GM23338 (cell line): ENCODE measurements around the gene MYCBPAP. TPM values are rescaled to one million over a fixed set of nuclear protein-coding genes. Genes with fewer than 3 reads are reported as not detected.

Experiments
- ATAC-seq: fragments of 200-7000 bp; cut with Tn5 transposase; 3 replicates; pipeline ENCODE4 v1.9.1; 2020
- DNase-seq: peaks from one replicate; pipeline ENCODE4 v3.0.0-alpha.2; 2015; ENCODE audit warnings: low spot score
- H2AFZ ChIP-seq: fragments of 200-600 bp; sonication (generic); 2 replicates; pipeline ENCODE4 v1.8.0; 2016; ENCODE audit warnings: antibody characterized with exemption, mild to moderate bottlenecking, moderate library complexity
- H3F3A ChIP-seq: fragments of 200-600 bp; sonication (generic); replicated peaks from 2 replicates; pipeline ENCODE4 v1.8.0; 2017; ENCODE audit warnings: antibody characterized with exemption, mixed run types, low read depth
- H3K27ac ChIP-seq: fragments of 200-600 bp; sonication (generic); 2 replicates; pipeline ENCODE4 v1.6.1; 2016; ENCODE audit warnings: low read depth
- H3K27me3 ChIP-seq: fragments of 200-600 bp; sonication (generic); 2 replicates; pipeline ENCODE4 v1.8.0; 2016; ENCODE audit warnings: mild to moderate bottlenecking, mixed run types, moderate library complexity; ENCODE audit not compliant: insufficient read depth
- H3K36me3 ChIP-seq: fragments of 200-600 bp; sonication (generic); 2 replicates; pipeline ENCODE4 v1.8.0; 2016; ENCODE audit warnings: mild to moderate bottlenecking; ENCODE audit not compliant: insufficient read depth
- H3K4me1 ChIP-seq: fragments of 200-600 bp; sonication (generic); 2 replicates; pipeline ENCODE4 v1.8.0; 2016; ENCODE audit warnings: mild to moderate bottlenecking, moderate library complexity; ENCODE audit not compliant: insufficient read depth
- H3K4me2 ChIP-seq: fragments of 200-600 bp; sonication (generic); 2 replicates; pipeline ENCODE4 v1.7.1; 2017; ENCODE audit warnings: mixed run types
- H3K4me3 ChIP-seq: fragments of 200-600 bp; sonication (generic); 2 replicates; pipeline ENCODE4 v1.6.1; 2016; ENCODE audit warnings: mixed run types
- H3K79me2 ChIP-seq: fragments of 200-600 bp; sonication (generic); replicated peaks from 2 replicates; pipeline ENCODE4 v1.8.0; 2017; ENCODE audit warnings: mild to moderate bottlenecking; ENCODE audit not compliant: insufficient read depth
- H3K9me2 ChIP-seq: fragments of 200-600 bp; sonication (generic); 2 replicates; pipeline ENCODE4 v1.8.0; 2017; ENCODE audit not compliant: insufficient read depth
- H4K20me1 ChIP-seq: fragments of 200-600 bp; sonication (generic); replicated peaks from 2 replicates; pipeline ENCODE4 v1.8.0; 2017; ENCODE audit warnings: mild to moderate bottlenecking; ENCODE audit not compliant: insufficient read depth
- H3K27ac Mint-ChIP-seq: 2 replicates; pipeline ENCODE4 v1.8.0; 2020; ENCODE audit warnings: inconsistent platforms, mild to moderate bottlenecking, moderate library complexity, mixed read lengths
- H3K27me3 Mint-ChIP-seq: 3 replicates; pipeline ENCODE4 v1.8.0; 2022; ENCODE audit warnings: low read depth, mild to moderate bottlenecking, moderate library complexity, mixed read lengths, inconsistent platforms; ENCODE audit not compliant: insufficient read depth, poor library complexity
- H3K36me3 Mint-ChIP-seq: 3 replicates; pipeline ENCODE4 v1.8.0; 2021; ENCODE audit warnings: low read depth, mild to moderate bottlenecking, inconsistent platforms, moderate library complexity, mixed read lengths
- H3K4me1 Mint-ChIP-seq: 3 replicates; pipeline ENCODE4 v1.8.0; 2020; ENCODE audit warnings: mild to moderate bottlenecking, inconsistent platforms, mixed read lengths
- H3K4me3 Mint-ChIP-seq: 3 replicates; pipeline ENCODE4 v1.8.0; 2021; ENCODE audit warnings: moderate library complexity, mild to moderate bottlenecking, inconsistent platforms, mixed read lengths
- H3K9me3 Mint-ChIP-seq: 3 replicates; pipeline ENCODE4 v1.8.0; 2020; ENCODE audit warnings: moderate library complexity, mild to moderate bottlenecking, inconsistent platforms, mixed read lengths
- CREB1 ChIP-seq: fragments of 250-450 bp; sonication (Bioruptor Pico); IDR thresholded peaks from 2 replicates; pipeline ENCODE4 v1.5.0; 2020; ENCODE audit warnings: low read depth, mild to moderate bottlenecking, moderate library complexity
- EZH2 ChIP-seq: fragments of 200-600 bp; sonication (generic); IDR thresholded peaks from one replicate; pipeline ENCODE4 v1.8.0; 2017; ENCODE audit warnings: antibody characterized with exemption, mild to moderate bottlenecking, low read depth; ENCODE audit not compliant: unreplicated experiment
- EZH2phosphoT487 ChIP-seq: fragments of 200-600 bp; sonication (generic); IDR thresholded peaks from one replicate; pipeline ENCODE4 v1.8.1; 2018; ENCODE audit warnings: antibody characterized with exemption; ENCODE audit not compliant: unreplicated experiment
- POLR2AphosphoS5 ChIP-seq: IDR thresholded peaks from 2 replicates; pipeline ENCODE4 v1.6.1; 2016; ENCODE audit warnings: antibody characterized with exemption, low read depth
- STAT1 ChIP-seq: IDR thresholded peaks from one replicate; pipeline ENCODE4 v1.6.1; 2016; ENCODE audit warnings: antibody characterized with exemption; ENCODE audit not compliant: unreplicated experiment
- ZNF114 ChIP-seq: fragments of 250-450 bp; sonication (Bioruptor Pico); IDR thresholded peaks from 2 replicates; pipeline ENCODE4 v1.5.0; 2020; ENCODE audit warnings: mild to moderate bottlenecking, moderate library complexity
- ZNF331 ChIP-seq: fragments of 250-450 bp; sonication (Bioruptor Pico); IDR thresholded peaks from 2 replicates; pipeline ENCODE4 v1.5.0; 2020; ENCODE audit warnings: low read depth, mild to moderate bottlenecking, moderate library complexity
- polyA plus RNA-seq: library from polyadenylated mRNA; unstranded; fragments of >200 nt; fragmentation: Nextera tagmentation; extraction: Ambion mirVana; gene quantifications from 2 replicates; pipeline ENCODE4 v1.2.1, GENCODE V29; 2016
- total RNA-seq: library from RNA; depleted of rRNA; stranded (reverse); fragments of >200 nt; shearing (Covaris generic); gene quantifications from 2 replicates; pipeline ENCODE4 v1.2.3, GENCODE V29; 2014
- TF ChIP-seq, protein P1 (sequence below): IDR thresholded peaks from one replicate; pipeline ENCODE4 v1.6.1; 2018; ENCODE audit warnings: antibody characterized with exemption; ENCODE audit not compliant: unreplicated experiment
- TF ChIP-seq, protein P2 (sequence below), 2 experiments: fragments of 200-600 bp in 1 of 2; sonication (generic) in 1 of 2; conservative IDR thresholded peaks; 2 replicates each; pipeline versions ENCODE4 v1.5.1 to v1.6.1; 2016 to 2017; ENCODE audit warnings: antibody characterized with exemption in 2 of 2, low read depth in 2 of 2, mild to moderate bottlenecking in 2 of 2, moderate library complexity in 1 of 2
- TF ChIP-seq, protein P3 (sequence below): IDR thresholded peaks from 2 replicates; pipeline ENCODE4 v1.6.1; 2016; ENCODE audit warnings: antibody characterized with exemption
- TF ChIP-seq, protein P4 (sequence below): fragments of 250-450 bp; sonication (Bioruptor Pico); IDR thresholded peaks from 2 replicates; pipeline ENCODE4 v1.5.0; 2020; ENCODE audit warnings: mild to moderate bottlenecking, moderate library complexity

The MYCBPAP gene
- total and polyA plus RNA-seq, 2 experiments from 2014 or later = 0.63 to 1.7 TPM

DNA sequence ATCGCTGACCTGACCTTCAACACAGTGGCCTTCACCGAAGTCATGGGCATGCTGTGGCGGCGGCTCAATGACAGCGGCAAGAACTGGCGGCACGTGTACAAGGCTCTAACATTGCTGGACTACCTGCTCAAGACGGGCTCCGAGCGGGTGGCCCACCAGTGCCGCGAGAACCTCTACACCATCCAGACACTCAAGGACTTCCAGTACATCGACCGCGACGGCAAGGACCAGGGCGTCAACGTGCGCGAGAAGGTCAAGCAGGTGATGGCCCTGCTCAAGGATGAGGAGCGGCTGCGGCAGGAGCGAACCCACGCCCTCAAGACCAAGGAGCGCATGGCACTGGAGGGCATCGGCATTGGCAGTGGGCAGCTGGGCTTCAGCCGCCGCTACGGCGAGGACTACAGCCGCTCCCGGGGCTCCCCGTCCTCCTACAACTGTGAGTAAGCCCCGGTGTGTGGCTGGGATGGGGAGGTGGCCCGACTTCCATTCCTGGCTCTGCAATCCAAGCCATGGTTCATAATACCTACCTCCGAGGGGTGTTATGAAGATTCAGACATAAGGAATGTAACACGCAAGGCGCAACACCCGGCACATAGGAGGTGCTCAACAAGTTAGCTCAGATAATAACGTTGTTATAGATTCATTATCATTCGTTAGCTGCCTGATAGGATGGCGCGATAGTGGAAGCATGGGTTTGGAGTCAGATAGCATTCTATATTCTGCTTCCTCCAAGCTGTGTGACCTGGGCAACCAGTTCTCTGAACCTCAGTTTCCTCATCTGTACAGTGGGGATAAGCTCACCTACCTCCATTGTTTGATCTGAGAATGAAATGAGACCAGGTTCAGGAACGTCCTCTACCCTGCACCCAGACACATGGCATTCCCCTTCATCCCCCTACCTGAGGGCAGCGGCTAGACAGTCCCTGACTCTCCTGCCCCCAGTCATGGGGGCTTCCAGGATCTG lies 28.7 kb downstream of the MYCBPAP start:
- H3K27ac ChIP-seq = no peak overlapping the region
- H3K79me2 ChIP-seq = no peaks in the 10 kb centered on the region
- Mint-ChIP-seq H3K27ac (no peak overlapping the region), H3K4me3 (no peak overlapping the region), H3K27me3 (peaks cover 30% of the 10 kb centered on the region), H3K4me1 (peaks cover 32% of the 10 kb centered on the region), H3K36me3 (peaks cover 8% of the 10 kb centered on the region; the same call in 2 of the 3 replicates), H3K9me3 (no peaks in the 10 kb centered on the region; the same call in 2 of the 3 replicates)
- H3K4me3 ChIP-seq = no peak overlapping the region
- peaks cover 29% of the 10 kb centered on the region for H3K27me3 ChIP-seq
- no peaks in the 10 kb centered on the region for H4K20me1 ChIP-seq
- no peaks in the 10 kb centered on the region for H3K9me2 ChIP-seq
- no peak overlapping the region for H2AFZ ChIP-seq
- H3K36me3 ChIP-seq = no peaks in the 10 kb centered on the region
- DNase-seq (no peak), ATAC-seq (no peak)
- peaks cover 21% of the 10 kb centered on the region for H3K4me1 ChIP-seq
- H3F3A ChIP-seq = 0 out of 2 replicates have a peak, but pooled peaks cover 4% of the 10 kb centered on the region
- TF ChIP-seq, protein P1, sequence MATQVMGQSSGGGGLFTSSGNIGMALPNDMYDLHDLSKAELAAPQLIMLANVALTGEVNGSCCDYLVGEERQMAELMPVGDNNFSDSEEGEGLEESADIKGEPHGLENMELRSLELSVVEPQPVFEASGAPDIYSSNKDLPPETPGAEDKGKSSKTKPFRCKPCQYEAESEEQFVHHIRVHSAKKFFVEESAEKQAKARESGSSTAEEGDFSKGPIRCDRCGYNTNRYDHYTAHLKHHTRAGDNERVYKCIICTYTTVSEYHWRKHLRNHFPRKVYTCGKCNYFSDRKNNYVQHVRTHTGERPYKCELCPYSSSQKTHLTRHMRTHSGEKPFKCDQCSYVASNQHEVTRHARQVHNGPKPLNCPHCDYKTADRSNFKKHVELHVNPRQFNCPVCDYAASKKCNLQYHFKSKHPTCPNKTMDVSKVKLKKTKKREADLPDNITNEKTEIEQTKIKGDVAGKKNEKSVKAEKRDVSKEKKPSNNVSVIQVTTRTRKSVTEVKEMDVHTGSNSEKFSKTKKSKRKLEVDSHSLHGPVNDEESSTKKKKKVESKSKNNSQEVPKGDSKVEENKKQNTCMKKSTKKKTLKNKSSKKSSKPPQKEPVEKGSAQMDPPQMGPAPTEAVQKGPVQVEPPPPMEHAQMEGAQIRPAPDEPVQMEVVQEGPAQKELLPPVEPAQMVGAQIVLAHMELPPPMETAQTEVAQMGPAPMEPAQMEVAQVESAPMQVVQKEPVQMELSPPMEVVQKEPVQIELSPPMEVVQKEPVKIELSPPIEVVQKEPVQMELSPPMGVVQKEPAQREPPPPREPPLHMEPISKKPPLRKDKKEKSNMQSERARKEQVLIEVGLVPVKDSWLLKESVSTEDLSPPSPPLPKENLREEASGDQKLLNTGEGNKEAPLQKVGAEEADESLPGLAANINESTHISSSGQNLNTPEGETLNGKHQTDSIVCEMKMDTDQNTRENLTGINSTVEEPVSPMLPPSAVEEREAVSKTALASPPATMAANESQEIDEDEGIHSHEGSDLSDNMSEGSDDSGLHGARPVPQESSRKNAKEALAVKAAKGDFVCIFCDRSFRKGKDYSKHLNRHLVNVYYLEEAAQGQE = no peak
- TF ChIP-seq EZH2phosphoT487 (no peak), EZH2 (no peak), ZNF331 (CRISPR knock-in tag) (no peak), STAT1 (no peak), CREB1 (no peak), ZNF114 (CRISPR knock-in tag) (no peak), POLR2AphosphoS5 (no peak)
- TF ChIP-seq, protein P2, sequence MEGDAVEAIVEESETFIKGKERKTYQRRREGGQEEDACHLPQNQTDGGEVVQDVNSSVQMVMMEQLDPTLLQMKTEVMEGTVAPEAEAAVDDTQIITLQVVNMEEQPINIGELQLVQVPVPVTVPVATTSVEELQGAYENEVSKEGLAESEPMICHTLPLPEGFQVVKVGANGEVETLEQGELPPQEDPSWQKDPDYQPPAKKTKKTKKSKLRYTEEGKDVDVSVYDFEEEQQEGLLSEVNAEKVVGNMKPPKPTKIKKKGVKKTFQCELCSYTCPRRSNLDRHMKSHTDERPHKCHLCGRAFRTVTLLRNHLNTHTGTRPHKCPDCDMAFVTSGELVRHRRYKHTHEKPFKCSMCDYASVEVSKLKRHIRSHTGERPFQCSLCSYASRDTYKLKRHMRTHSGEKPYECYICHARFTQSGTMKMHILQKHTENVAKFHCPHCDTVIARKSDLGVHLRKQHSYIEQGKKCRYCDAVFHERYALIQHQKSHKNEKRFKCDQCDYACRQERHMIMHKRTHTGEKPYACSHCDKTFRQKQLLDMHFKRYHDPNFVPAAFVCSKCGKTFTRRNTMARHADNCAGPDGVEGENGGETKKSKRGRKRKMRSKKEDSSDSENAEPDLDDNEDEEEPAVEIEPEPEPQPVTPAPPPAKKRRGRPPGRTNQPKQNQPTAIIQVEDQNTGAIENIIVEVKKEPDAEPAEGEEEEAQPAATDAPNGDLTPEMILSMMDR (conservative IDR thresholded peaks at IDR 0.05; ENCODE audit: low read depth in 2 of 2) = no peak
- TF ChIP-seq, protein P3, sequence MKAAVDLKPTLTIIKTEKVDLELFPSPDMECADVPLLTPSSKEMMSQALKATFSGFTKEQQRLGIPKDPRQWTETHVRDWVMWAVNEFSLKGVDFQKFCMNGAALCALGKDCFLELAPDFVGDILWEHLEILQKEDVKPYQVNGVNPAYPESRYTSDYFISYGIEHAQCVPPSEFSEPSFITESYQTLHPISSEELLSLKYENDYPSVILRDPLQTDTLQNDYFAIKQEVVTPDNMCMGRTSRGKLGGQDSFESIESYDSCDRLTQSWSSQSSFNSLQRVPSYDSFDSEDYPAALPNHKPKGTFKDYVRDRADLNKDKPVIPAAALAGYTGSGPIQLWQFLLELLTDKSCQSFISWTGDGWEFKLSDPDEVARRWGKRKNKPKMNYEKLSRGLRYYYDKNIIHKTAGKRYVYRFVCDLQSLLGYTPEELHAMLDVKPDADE = no peak
- TF ChIP-seq, protein P4, sequence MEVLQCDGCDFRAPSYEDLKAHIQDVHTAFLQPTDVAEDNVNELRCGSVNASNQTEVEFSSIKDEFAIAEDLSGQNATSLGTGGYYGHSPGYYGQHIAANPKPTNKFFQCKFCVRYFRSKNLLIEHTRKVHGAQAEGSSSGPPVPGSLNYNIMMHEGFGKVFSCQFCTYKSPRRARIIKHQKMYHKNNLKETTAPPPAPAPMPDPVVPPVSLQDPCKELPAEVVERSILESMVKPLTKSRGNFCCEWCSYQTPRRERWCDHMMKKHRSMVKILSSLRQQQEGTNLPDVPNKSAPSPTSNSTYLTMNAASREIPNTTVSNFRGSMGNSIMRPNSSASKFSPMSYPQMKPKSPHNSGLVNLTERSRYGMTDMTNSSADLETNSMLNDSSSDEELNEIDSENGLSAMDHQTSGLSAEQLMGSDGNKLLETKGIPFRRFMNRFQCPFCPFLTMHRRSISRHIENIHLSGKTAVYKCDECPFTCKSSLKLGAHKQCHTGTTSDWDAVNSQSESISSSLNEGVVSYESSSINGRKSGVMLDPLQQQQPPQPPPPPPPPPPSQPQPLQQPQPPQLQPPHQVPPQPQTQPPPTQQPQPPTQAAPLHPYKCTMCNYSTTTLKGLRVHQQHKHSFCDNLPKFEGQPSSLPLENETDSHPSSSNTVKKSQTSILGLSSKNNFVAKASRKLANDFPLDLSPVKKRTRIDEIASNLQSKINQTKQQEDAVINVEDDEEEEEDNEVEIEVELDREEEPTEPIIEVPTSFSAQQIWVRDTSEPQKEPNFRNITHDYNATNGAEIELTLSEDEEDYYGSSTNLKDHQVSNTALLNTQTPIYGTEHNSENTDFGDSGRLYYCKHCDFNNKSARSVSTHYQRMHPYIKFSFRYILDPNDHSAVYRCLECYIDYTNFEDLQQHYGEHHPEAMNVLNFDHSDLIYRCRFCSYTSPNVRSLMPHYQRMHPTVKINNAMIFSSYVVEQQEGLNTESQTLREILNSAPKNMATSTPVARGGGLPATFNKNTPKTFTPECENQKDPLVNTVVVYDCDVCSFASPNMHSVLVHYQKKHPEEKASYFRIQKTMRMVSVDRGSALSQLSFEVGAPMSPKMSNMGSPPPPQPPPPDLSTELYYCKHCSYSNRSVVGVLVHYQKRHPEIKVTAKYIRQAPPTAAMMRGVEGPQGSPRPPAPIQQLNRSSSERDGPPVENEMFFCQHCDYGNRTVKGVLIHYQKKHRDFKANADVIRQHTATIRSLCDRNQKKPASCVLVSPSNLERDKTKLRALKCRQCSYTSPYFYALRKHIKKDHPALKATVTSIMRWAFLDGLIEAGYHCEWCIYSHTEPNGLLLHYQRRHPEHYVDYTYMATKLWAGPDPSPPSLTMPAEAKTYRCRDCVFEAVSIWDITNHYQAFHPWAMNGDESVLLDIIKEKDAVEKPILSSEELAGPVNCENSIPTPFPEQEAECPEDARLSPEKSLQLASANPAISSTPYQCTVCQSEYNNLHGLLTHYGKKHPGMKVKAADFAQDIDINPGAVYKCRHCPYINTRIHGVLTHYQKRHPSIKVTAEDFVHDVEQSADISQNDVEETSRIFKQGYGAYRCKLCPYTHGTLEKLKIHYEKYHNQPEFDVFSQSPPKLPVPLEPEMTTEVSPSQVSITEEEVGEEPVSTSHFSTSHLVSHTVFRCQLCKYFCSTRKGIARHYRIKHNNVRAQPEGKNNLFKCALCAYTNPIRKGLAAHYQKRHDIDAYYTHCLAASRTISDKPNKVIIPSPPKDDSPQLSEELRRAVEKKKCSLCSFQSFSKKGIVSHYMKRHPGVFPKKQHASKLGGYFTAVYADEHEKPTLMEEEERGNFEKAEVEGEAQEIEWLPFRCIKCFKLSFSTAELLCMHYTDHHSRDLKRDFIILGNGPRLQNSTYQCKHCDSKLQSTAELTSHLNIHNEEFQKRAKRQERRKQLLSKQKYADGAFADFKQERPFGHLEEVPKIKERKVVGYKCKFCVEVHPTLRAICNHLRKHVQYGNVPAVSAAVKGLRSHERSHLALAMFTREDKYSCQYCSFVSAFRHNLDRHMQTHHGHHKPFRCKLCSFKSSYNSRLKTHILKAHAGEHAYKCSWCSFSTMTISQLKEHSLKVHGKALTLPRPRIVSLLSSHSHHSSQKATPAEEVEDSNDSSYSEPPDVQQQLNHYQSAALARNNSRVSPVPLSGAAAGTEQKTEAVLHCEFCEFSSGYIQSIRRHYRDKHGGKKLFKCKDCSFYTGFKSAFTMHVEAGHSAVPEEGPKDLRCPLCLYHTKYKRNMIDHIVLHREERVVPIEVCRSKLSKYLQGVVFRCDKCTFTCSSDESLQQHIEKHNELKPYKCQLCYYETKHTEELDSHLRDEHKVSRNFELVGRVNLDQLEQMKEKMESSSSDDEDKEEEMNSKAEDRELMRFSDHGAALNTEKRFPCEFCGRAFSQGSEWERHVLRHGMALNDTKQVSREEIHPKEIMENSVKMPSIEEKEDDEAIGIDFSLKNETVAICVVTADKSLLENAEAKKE = no peak
- H3K4me2 ChIP-seq = no peak overlapping the region
